Measurements from ENCODE around the gene B3GNT8.

- TF ChIP-seq CTCF (IDR thresholded peaks at IDR 0.05) (no peak), POLR2A (IDR thresholded peaks at IDR 0.05) (no peak)
Observed at GRCh38 chr19:41411100-41411967, 15.8 kb downstream of the B3GNT8 start.

Measured in vagina (tissue), 2 donors.